Memory B cell (primary cell): ENCODE measurements around the gene ITGA7.
A peak's percentile ranks its signal among the peaks of the same experiment; 100 is the strongest.

Source experiments
- ATAC-seq: fragments of 150-1000 bp; cut with Tn5 transposase; 2 replicates; pipeline ENCODE4 v1.10.0; 2021; ENCODE audit warnings: low read depth, mild to moderate bottlenecking, moderate library complexity
- DNase-seq, 2 donors: peaks; one replicate each; pipeline ENCODE4 v3.0.0; 2022; ENCODE audit warnings: low spot score in 2 of 2
- H3K27ac Mint-ChIP-seq: one replicate; pipeline ENCODE4 v1.8.0; 2022; ENCODE audit warnings: mild to moderate bottlenecking, moderate library complexity, mixed read lengths
- H3K27me3 Mint-ChIP-seq: one replicate; pipeline ENCODE4 v1.8.0; 2022; ENCODE audit warnings: mixed read lengths
- H3K36me3 Mint-ChIP-seq: one replicate; pipeline ENCODE4 v1.8.0; 2022; ENCODE audit warnings: mild to moderate bottlenecking, mixed read lengths
- H3K4me1 Mint-ChIP-seq: one replicate; pipeline ENCODE4 v1.8.0; 2022; ENCODE audit warnings: mixed read lengths
- H3K4me3 Mint-ChIP-seq: one replicate; pipeline ENCODE4 v1.8.0; 2022; ENCODE audit warnings: mild to moderate bottlenecking, moderate library complexity, mixed read lengths
- H3K9me3 Mint-ChIP-seq: one replicate; pipeline ENCODE4 v1.8.0; 2022; ENCODE audit warnings: mixed read lengths

The ITGA7 gene

DNA sequence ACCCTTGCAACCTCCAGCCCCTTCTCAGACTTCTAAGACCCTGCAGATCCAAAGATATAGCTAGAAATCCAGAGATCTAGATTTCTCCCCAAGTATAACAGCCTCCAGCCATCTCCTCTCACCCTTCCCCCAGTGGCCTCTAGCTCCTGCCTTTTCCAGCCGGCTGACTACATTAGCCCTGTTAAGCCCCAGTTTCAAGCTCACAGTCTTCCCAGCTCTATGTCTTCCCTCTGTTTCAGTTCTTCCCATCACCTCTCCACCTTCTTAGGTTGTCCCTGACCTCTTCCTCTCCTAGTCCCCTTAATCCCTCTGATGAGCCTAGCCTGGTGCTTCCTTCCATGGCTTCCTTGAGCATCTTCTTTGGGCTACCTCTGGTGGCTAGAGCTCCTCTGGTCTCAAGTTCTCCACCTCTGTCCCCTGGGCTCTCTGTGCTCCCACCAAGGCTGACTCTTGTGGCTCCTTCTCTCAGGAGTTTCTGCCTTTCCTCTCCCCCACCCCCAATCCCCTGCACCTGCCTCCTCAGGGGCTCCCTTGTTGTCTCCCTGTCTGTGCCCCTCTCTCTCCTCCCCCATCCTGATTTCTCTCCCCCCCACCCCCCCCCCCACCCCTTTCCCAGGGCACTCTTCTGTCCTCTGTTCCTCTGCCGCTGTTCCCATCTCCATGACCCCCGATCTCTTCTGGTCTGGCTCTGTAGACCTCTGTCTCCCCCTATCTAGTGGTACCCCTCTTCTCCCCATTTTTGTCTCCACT, 34.4 kb upstream of the ITGA7 start:
- peaks cover 2% of the 10 kb centered on the region for H3K27me3 Mint-ChIP-seq
- H3K36me3 Mint-ChIP-seq: no peaks in the 10 kb centered on the region
- ATAC-seq (no peak), DNase-seq (no peak)
- H3K4me1 Mint-ChIP-seq: peaks cover 33% of the 10 kb centered on the region
- H3K27ac Mint-ChIP-seq: peak overlapping the region; percentile 76
- H3K4me3 Mint-ChIP-seq: peak overlapping the region; percentile 87
- no peaks in the 10 kb centered on the region for H3K9me3 Mint-ChIP-seq

DNA sequence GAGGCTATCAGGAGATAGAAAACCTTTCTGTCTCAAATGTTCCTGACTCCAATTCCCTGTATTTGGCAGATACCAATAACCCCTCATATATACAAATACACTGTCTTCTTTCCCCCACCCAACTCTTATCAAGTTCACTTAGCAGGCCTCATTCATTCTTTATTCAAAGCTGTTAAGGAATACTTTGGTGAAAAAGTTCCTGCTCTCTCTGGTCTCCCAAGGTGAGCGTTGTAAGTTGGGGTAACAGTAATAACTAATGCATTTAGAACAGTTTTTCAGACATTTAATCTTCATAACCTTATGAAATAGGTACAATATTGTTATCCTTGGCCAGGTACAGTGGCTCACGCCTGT, 31.3 kb upstream of the ITGA7 start:
- no peaks in the 10 kb centered on the region for H3K36me3 Mint-ChIP-seq
- H3K4me3 Mint-ChIP-seq: peak overlapping the region; percentile 92
- peak overlapping the region; percentile 87 for H3K27ac Mint-ChIP-seq
- no peaks in the 10 kb centered on the region for H3K9me3 Mint-ChIP-seq
- ATAC-seq: no peak
- peaks cover 23% of the 10 kb centered on the region for H3K4me1 Mint-ChIP-seq
- no peak for DNase-seq
- peaks cover 2% of the 10 kb centered on the region for H3K27me3 Mint-ChIP-seq

DNA sequence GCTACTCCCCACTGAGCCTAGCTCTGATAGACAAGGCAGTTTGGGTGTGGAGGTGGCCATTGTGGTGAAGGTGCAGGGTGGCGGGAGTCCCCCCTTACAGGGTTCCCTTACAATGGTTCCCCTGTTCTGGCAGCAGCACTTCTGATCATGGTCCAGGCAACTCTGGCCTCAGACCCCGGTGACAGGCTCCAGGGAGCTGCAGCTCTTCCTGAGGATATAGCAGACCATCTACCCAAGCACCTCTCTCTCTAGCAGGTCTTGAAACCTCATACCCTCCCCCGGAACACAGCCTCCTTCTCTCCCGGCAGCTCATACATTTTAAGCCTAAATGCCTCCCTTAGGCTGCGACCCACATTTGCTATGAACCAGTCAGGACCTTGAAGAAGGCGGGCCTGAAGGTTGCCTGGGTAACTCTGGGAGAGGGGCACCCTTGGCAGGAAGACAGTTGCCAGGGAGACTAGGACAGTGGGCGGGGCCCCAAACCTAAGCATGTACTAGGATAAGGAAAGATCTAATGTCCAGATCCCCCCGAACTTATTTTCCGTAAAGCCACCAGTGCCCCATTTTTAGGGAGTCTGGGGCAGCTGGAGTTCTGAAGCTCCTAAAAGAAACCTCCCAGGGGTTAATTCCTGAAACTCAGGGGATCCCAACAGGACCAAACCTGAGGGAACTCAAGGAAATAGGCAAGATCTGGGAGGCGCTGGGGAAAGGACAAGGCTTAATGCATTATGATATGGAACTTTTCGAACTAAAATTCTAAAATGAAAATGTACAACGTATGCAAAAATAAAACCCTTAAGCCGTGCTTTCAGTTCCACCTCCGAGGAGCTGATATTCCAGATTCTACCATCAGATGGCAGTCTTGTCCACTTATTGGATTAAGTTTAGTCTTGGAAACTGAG, 30.7 kb upstream of the ITGA7 start:
- H3K27me3 Mint-ChIP-seq: peaks cover 2% of the 10 kb centered on the region
- peak overlapping the region; percentile 87 for H3K27ac Mint-ChIP-seq
- H3K9me3 Mint-ChIP-seq: no peaks in the 10 kb centered on the region
- peaks cover 23% of the 10 kb centered on the region for H3K4me1 Mint-ChIP-seq
- H3K4me3 Mint-ChIP-seq: peak overlapping the region; percentile 92
- ATAC-seq (peak; percentile 82), DNase-seq (peak; percentile 90)
- no peaks in the 10 kb centered on the region for H3K36me3 Mint-ChIP-seq

DNA sequence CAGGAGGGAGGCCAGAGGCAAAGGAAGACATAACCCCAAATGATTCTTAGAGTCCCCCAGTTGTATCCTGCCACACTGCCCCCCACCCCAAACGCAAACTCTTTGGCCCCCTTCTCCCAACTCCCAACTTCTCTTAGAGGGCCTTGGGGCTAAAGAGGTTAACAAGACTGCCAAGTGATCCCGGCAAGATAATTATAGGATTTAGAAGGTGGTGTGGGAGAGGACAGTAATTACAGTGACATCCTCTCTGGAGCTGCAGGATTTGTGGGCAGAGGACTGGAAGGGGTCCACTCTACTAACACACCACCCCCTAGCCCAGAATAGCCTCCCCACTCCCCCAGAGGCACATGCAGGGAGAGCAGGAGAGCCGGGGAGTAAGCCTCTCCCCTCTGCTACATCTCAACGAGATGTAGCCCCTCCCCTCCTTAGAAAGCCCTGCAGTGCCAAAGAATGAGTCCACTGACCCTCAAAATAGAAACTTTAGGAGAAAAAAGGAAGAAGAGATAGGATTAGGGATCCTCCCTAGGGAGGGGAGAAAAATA, 29.9 kb upstream of the ITGA7 start:
- peaks cover 20% of the 10 kb centered on the region for H3K4me1 Mint-ChIP-seq

DNA sequence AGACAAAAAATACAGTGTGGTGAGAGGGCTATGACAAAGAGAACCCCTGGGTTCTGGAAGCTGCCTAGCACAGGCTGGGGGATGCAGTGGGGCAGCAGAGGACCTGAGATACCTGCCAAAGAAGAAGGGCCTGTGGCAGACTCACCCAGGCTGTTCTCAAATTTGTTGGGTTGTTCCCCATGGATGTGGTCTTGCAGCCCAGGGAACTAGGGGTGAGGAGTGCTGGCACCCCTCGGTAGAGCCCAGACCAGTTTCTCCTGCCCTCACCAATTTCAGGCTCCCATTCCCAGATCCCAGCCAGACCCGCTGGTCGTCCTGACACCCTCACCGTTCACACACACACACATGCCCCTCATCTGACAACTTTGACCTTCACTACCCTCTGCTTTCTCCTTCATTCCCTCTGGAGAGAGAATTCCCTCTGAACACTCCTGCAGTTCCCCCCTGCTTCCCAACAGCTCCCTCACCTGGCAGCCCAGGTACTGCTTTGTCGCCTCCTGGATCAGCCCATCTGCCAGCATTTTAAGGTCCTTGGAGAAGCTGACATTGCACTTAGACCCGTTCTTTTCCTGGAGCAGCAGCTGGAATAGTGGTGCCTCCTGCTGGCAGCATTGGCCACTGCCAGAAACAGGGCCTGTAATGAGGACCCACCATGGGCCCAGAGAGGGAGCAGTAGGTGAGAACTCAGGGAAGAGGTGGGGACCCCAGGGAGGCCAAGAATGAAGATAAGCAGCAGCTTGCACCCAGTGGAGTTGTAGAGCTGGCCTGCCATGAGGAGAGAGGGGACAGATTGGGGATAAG, 29.3 kb upstream of the ITGA7 start:
- H3K27ac Mint-ChIP-seq: peak overlapping the region; percentile 56
- no peaks in the 10 kb centered on the region for H3K27me3 Mint-ChIP-seq
- H3K4me1 Mint-ChIP-seq: peaks cover 15% of the 10 kb centered on the region
- no peaks in the 10 kb centered on the region for H3K36me3 Mint-ChIP-seq
- H3K9me3 Mint-ChIP-seq: no peaks in the 10 kb centered on the region
- DNase-seq (peak; percentile 44 to 57), ATAC-seq (peak; percentile 41)
- peak overlapping the region; percentile 67 for H3K4me3 Mint-ChIP-seq

More for the DNA sequence above, 29.9 kb upstream of the ITGA7 start:
- Mint-ChIP-seq H3K27me3 (peaks cover 2% of the 10 kb centered on the region), H3K9me3 (no peaks in the 10 kb centered on the region), H3K36me3 (no peaks in the 10 kb centered on the region), H3K27ac (peak overlapping the region; percentile 87), H3K4me3 (peak overlapping the region; percentile 92)
- DNase-seq: no peak
- ATAC-seq: no peak

DNA sequence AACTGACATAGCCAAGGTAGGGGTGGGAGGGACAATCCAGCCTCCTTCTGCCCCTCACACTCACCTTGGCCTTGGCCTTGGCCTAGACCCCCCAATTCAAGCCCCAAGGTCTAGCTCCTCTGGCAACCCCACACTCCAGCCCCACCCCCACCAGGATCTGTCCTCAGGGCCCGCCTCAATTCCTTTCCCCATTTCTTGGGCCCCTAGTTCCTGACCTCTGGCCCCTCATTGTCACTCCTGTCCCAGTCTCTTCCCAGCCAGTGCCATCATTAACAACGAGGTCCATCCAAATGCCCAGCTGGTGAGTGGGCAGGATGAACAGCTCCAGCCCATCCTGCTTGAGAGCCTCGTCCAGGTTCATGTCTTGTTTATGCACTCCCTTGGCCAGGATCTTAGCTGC, 28.4 kb upstream of the ITGA7 start:
- no peak overlapping the region for H3K27ac Mint-ChIP-seq
- no peak overlapping the region for H3K4me3 Mint-ChIP-seq
- DNase-seq (no peak), ATAC-seq (no peak)
- peaks cover 13% of the 10 kb centered on the region for H3K4me1 Mint-ChIP-seq
- H3K9me3 Mint-ChIP-seq: no peaks in the 10 kb centered on the region
- no peaks in the 10 kb centered on the region for H3K36me3 Mint-ChIP-seq
- no peaks in the 10 kb centered on the region for H3K27me3 Mint-ChIP-seq

DNA sequence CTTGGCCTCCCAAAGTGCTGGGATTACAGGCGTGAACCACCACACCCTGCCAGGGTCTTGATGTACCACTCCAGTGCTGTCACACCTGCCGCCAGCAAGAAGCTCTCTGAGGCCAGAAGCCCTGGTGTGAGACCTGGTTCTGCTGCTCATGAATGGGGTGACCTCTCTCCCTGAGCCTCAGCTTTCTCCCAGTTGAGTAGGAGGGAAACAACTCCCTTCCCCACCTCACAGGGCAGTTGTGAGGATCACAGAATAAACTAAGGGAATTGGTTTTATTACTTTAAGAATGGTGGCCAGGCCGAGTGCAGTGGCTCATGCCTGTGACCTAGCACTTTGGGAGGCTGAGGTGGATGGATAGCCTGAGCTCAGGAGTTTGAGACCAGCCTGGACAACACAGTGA, 26.9 kb upstream of the ITGA7 start:
- no peaks in the 10 kb centered on the region for H3K27me3 Mint-ChIP-seq

DNA sequence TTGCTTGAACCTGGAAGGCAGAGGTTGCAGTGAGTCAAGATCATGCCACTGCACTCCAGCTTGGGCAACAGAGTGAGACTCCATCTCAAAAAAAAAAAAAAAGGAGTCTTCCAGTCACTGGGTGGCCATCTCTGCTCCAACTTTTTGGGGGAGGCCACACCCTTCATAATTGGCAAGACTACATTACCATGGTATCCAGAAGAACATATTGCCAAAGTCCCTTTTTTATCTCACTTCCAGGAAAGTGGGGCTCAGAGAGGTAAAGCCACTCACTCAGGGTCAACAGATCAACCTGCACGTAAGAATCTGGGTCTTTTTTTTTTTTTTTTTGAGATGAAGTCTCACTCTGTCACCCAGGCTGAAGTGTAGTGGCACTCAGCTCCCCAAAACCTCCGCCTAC, 26.2 kb upstream of the ITGA7 start:
- H3K27ac Mint-ChIP-seq: no peak overlapping the region
- DNase-seq (no peak), ATAC-seq (no peak)
- H3K36me3 Mint-ChIP-seq: no peaks in the 10 kb centered on the region
- H3K9me3 Mint-ChIP-seq: no peaks in the 10 kb centered on the region
- no peaks in the 10 kb centered on the region for H3K27me3 Mint-ChIP-seq
- H3K4me1 Mint-ChIP-seq: peaks cover 22% of the 10 kb centered on the region
- no peak overlapping the region for H3K4me3 Mint-ChIP-seq

More for the DNA sequence above, 26.9 kb upstream of the ITGA7 start:
- Mint-ChIP-seq H3K36me3 (no peaks in the 10 kb centered on the region), H3K4me3 (no peak overlapping the region), H3K27ac (no peak overlapping the region), H3K9me3 (no peaks in the 10 kb centered on the region), H3K4me1 (peaks cover 23% of the 10 kb centered on the region)
- DNase-seq: no peak
- ATAC-seq: no peak

DNA sequence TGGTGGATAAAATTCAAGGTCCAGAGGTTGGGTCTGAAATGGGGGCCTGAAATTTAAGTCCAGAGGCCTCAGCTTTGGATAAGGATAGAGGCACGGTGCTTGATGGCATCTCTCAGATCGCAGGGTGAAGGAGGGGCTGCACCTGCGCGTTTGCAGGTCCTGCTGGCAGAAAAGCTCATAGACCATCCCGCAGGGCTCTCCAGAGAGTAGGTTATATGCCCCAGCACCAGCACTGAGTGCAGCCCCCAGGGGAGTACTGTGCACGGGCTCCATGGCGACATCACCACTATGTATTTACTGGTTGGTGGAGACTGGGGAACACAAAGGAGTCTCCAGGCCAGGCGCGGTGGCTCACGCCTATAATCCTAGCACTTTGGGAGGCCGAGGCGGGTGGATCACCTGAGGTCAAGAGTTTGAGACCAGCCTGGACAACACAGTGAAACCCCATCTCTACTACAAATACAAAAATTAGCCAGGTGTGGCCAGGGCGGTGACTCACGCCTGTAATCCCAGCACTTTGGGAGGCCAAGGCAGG, 25.4 kb upstream of the ITGA7 start:
- DNase-seq: no peak
- peaks cover 19% of the 10 kb centered on the region for H3K4me1 Mint-ChIP-seq
- no peaks in the 10 kb centered on the region for H3K36me3 Mint-ChIP-seq
- H3K4me3 Mint-ChIP-seq: no peak overlapping the region
- no peaks in the 10 kb centered on the region for H3K9me3 Mint-ChIP-seq
- H3K27ac Mint-ChIP-seq: no peak overlapping the region
- no peaks in the 10 kb centered on the region for H3K27me3 Mint-ChIP-seq
- no peak for ATAC-seq

DNA sequence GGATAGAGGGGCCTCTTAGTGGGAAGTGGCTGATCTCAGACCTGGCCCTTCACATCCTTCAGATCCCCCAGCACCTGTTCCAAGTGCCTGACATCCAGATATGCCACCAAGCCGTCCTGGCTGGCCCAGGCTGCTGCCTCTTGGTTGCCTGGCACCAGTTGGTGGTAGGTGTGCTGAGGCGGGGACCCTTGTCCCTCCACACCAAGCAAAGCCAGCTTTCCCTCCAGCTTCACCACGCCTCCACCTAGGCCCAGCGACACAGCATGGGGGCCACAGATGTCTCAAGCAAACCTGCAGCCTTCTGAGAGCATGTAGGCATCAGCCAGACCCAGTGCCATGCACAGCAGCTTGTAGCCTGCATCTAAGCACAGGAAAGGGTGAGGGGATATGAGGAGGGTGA, 24.6 kb upstream of the ITGA7 start:
- Mint-ChIP-seq H3K36me3 (no peaks in the 10 kb centered on the region), H3K27me3 (no peaks in the 10 kb centered on the region), H3K9me3 (no peaks in the 10 kb centered on the region), H3K27ac (no peak overlapping the region), H3K4me3 (no peak overlapping the region), H3K4me1 (peaks cover 22% of the 10 kb centered on the region)
- DNase-seq: no peak
- no peak for ATAC-seq

DNA sequence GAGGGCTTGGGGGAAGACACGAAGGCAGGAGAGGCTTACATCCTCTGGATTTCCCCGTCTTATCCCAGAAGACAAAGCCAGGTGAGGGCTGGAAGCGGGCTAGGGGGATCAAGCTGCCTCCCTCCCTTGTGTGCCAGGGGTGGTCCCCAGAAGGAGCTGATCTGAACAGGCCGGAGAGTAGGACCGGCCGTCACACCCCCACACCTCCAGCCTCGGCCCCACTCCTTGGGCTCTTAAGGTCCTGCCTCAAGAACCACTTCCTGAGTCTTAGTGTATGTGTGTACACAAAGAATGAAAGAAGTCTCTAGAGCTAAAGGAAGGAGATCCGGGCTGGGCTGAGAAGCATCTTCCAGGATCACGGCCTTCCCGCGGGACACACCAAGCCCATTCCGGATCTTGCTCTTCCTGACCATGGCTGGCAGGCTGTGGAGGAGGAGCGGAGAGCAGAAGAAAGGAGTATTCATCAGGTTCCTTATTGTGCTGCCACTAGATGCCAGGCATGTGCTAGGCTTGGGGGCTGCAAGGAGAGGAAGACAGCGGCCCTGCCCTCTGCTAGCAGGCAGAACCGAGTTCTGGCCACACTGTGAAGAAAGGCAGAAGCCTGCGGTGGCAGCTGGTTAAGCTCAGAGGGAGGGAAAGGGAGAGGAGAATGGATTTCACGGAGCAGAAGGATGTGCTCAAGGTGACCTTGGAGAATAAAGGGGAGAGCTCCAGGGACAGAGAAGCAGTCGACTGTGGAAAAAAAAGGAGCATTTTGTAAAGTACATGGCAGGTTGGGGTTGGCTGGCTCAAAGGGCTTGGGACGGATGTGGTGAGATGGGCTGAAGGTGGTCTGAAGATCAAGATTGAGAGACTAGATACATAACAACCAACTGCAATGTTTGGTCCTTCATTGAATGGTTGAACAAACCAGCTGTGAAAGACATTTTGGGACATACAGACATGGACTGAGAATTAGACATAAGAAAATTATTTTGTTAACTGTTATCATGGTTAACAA, 22.4 kb upstream of the ITGA7 start:
- peaks cover 21% of the 10 kb centered on the region for H3K4me1 Mint-ChIP-seq
- H3K9me3 Mint-ChIP-seq: no peaks in the 10 kb centered on the region
- no peaks in the 10 kb centered on the region for H3K36me3 Mint-ChIP-seq
- peak overlapping the region; percentile 86 for H3K4me3 Mint-ChIP-seq
- no peak for DNase-seq
- H3K27me3 Mint-ChIP-seq: no peaks in the 10 kb centered on the region
- peak; percentile 50 for ATAC-seq
- H3K27ac Mint-ChIP-seq: peak overlapping the region; percentile 9

DNA sequence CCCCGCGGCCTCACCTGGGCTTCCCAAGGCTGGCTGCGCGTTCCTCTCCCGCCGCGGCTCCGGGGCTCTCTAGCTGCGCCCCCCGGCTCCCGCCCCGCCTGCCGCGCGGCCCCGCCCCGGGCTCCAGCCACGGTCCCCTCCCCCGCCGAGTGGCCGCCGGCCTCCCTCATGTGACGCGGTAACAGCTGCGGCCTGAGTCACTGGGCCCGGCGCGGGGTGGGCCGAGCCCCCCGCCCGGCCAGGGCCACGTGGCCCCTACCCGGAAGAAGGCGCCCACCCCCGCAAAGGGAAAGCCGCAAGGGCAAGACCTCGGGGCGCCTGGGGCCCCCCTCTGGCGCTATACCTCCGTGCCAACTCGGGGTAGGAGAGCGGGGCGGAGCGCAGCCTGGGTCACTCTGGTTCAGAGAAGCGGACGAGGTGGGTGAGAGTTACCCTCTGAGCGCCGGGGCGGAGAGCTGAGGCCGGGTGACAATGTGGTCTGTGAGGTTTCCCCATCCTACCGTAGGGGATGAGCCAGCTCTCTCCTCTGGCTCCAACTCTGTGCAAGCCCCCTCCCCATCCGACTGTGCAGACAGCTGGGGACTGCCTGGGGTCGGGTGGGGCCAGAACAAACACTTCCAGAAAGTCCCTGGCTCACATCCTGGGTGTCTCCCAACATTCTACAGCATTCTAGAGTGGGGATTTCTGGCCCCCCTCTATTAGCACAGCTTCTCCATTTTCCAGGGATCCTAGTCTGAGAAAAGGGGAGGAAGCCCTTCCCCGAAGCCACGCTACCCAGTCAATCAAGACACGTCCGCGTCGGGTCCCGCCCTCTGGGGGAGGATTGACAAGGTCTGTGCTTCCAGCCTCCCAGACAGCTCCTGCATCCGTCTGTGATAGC, 21.5 kb upstream of the ITGA7 start, which contains the start of gene CD63:
TSS of gene CD63 (minus strand) at position 71 of the 880 bp plus-strand sequence. CDS start 668 bp downstream, outside the sequence.
- peak; percentile 61 for ATAC-seq
- Mint-ChIP-seq H3K4me3 (peak within 1 kb of the TSS; percentile 91), H3K27me3 (no peaks in the 10 kb centered on the region), H3K4me1 (peaks cover 25% of the 10 kb centered on the region), H3K9me3 (no peaks in the 10 kb centered on the region), H3K36me3 (no peaks in the 10 kb centered on the region), H3K27ac (peak within 1 kb of the TSS; percentile 88)
- DNase-seq: peak in 1 of 2 donors; percentile 53
